Panc1 (cell line): ENCODE results near the gene CFAP74. TPM values are rescaled to one million over a fixed set of nuclear protein-coding genes. Genes with fewer than 3 reads are reported as not detected.

Source experiments
- ATAC-seq: fragments of 200-7000 bp; cut with Tn5 transposase; 2 replicates; pipeline ENCODE4 v1.9.1; 2020; ENCODE audit warnings: mild to moderate bottlenecking, moderate library complexity
- BruUV-seq: library from RNA; stranded (reverse); fragments of 400-500 nt; replicated peaks from 2 replicates; lab custom pipeline; 2021; lab: Mats Ljungman, UMichigan
- CTCF ChIA-PET: fragments of 300-600 bp; sonication (Branson Sonifier 250); formaldehyde crosslinking; loops from one replicate; lab custom pipeline; 2022; ENCODE audit warnings: antibody characterized with exemption; lab: Charles Lee
- POLR2A ChIA-PET: fragments of 300-600 bp; sonication (Branson Sonifier 250); formaldehyde crosslinking; loops from one replicate; lab custom pipeline; 2022; ENCODE audit warnings: antibody characterized with exemption; lab: Charles Lee
- DNase-seq: peaks from one replicate; pipeline ENCODE4 v3.0.0-alpha.2; 2010; ENCODE audit warnings: low read depth, low spot score
- H3K27ac ChIP-seq: 2 replicates; pipeline ENCODE4 v1.5.1; 2011; ENCODE audit warnings: mild to moderate bottlenecking, low read length, inconsistent platforms
- H3K27me3 ChIP-seq: fragments of 200-500 bp; sonication (Bioruptor generic); 2 replicates; pipeline ENCODE4 v1.6.0; 2014; ENCODE audit warnings: low read length, inconsistent platforms; ENCODE audit not compliant: control insufficient read depth, insufficient read depth
- H3K36me3 ChIP-seq: fragments of 200-500 bp; sonication (Bioruptor generic); 2 replicates; pipeline ENCODE4 v1.5.1; 2014; ENCODE audit warnings: inconsistent platforms, mild to moderate bottlenecking, low read length, moderate library complexity; ENCODE audit not compliant: control insufficient read depth, insufficient read depth
- H3K4me1 ChIP-seq: 2 replicates; pipeline ENCODE4 v1.5.1; 2011; ENCODE audit warnings: inconsistent platforms, mild to moderate bottlenecking, low read length, moderate library complexity; ENCODE audit not compliant: control insufficient read depth, insufficient read depth
- H3K4me3 ChIP-seq, 2 experiments: 2 replicates each; pipeline ENCODE4 v1.5.1; 2011 to 2012; ENCODE audit warnings: low read depth in 2 of 2, low read length in 2 of 2, mild to moderate bottlenecking in 2 of 2, inconsistent platforms in 1 of 2, moderate library complexity in 1 of 2
- H3K9me3 ChIP-seq: fragments of 200-500 bp; sonication (Bioruptor generic); 2 replicates; pipeline ENCODE4 v1.5.1; 2014; ENCODE audit warnings: low read depth, mild to moderate bottlenecking, inconsistent platforms, low read length, moderate library complexity; ENCODE audit not compliant: control insufficient read depth, insufficient read depth
- POLR2AphosphoS5 ChIP-seq: IDR thresholded peaks from 2 replicates; pipeline ENCODE4 v1.6.1; 2012; ENCODE audit warnings: mild to moderate bottlenecking, low read depth, low read length, moderate library complexity
- REST ChIP-seq, 2 experiments: IDR thresholded peaks; 2 replicates each; pipeline ENCODE4 v1.6.1; 2011 to 2012; ENCODE audit warnings: low read depth in 2 of 2, control low read depth in 1 of 2, low read length in 1 of 2, mild to moderate bottlenecking in 1 of 2, moderate library complexity in 1 of 2; ENCODE audit not compliant: insufficient read depth in 1 of 2
- SIN3A ChIP-seq: IDR thresholded peaks from 2 replicates; pipeline ENCODE4 v1.6.1; 2012; ENCODE audit warnings: low read depth, mild to moderate bottlenecking, low read length, moderate library complexity, borderline replicate concordance; ENCODE audit not compliant: insufficient read depth
- TCF7L2 ChIP-seq: IDR thresholded peaks from 2 replicates; pipeline ENCODE4 v1.6.1; 2011; ENCODE audit warnings: mild to moderate bottlenecking, low read depth, low read length, inconsistent platforms
- in situ Hi-C: cut with HindIII; loops from 2 replicates; pipeline ENCODE4 v1.10.0; 2016; ENCODE audit warnings: low sequenced_read_pairs, low pct_unique_long_range_greater_than_20kb
- intact Hi-C: fragments of 100-400 bp; cut with micrococcal nuclease; formaldehyde crosslinking; loops from one replicate; pipeline ENCODE4 v1.10.0; 2022; ENCODE audit not compliant: unreplicated experiment
- total RNA-seq: library from RNA; stranded (reverse); gene quantifications from one replicate; pipeline ENCODE4 v1.2.1, GENCODE V29; 2021; ENCODE audit not compliant: unreplicated experiment
- TF ChIP-seq, protein P1 (sequence below): fragments of 450-650 bp; IDR thresholded peaks from 2 replicates; pipeline ENCODE4 v1.5.1; 2017; ENCODE audit warnings: mild to moderate bottlenecking

The CFAP74 gene
- total RNA-seq, 1 experiment from 2014 or later = not detected

- BruUV-seq = no TSS peak
- no peak for ATAC-seq
- Histone ChIP-seq H3K27ac (no peak overlapping the region), H3K9me3 (no peaks in the 10 kb centered on the region), H3K36me3 (no peaks in the 10 kb centered on the region), H3K4me1 (no peaks in the 10 kb centered on the region), H3K4me3 (no peak overlapping the region), H3K27me3 (no peaks in the 10 kb centered on the region)
- TF ChIP-seq SIN3A (no peak), POLR2AphosphoS5 (no peak), TCF7L2 (no peak)
- POLR2A ChIA-PET = no interaction called here
- in situ Hi-C loops (no loop called here), intact Hi-C loops (no loop called here)
- CTCF ChIA-PET = interaction anchor here (0.6 kb wide), 1 partner anchor 99 kb away, joined by 3 read pairs; no protein-coding TSS in a partner anchor
- DNase-seq = no peak
These were observed 25.4 kb upstream of the CFAP74 start for GRCh38 chr1:2028870-2029560.

- CTCF ChIA-PET = no interaction called here
- no peaks in the 10 kb centered on the region for H3K4me1 ChIP-seq
- no peaks in the 10 kb centered on the region for H3K27me3 ChIP-seq
- H3K36me3 ChIP-seq = no peaks in the 10 kb centered on the region
- ATAC-seq (no peak), DNase-seq (no peak)
- POLR2A ChIA-PET = interaction anchor here (0.6 kb wide), 1 partner anchor 143 kb away, joined by 6 read pairs; no protein-coding TSS in a partner anchor
- intact Hi-C loops (no loop called here), in situ Hi-C loops (no loop called here)
- no TSS peak for BruUV-seq
- no peak overlapping the region for H3K27ac ChIP-seq
- no peak overlapping the region for H3K4me3 ChIP-seq
- TF ChIP-seq, protein P1, sequence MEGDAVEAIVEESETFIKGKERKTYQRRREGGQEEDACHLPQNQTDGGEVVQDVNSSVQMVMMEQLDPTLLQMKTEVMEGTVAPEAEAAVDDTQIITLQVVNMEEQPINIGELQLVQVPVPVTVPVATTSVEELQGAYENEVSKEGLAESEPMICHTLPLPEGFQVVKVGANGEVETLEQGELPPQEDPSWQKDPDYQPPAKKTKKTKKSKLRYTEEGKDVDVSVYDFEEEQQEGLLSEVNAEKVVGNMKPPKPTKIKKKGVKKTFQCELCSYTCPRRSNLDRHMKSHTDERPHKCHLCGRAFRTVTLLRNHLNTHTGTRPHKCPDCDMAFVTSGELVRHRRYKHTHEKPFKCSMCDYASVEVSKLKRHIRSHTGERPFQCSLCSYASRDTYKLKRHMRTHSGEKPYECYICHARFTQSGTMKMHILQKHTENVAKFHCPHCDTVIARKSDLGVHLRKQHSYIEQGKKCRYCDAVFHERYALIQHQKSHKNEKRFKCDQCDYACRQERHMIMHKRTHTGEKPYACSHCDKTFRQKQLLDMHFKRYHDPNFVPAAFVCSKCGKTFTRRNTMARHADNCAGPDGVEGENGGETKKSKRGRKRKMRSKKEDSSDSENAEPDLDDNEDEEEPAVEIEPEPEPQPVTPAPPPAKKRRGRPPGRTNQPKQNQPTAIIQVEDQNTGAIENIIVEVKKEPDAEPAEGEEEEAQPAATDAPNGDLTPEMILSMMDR = no peak
- no peak for TF ChIP-seq TCF7L2
- TF ChIP-seq REST (IDR thresholded peaks at IDR 0.05; ENCODE audit: insufficient read depth in 1 of 2, low read depth in 2 of 2, low read length in 1 of 2) = no peak
- TF ChIP-seq POLR2AphosphoS5 = no peak
- TF ChIP-seq SIN3A = no peak
- no peaks in the 10 kb centered on the region for H3K9me3 ChIP-seq
These were observed 24.5 kb upstream of the CFAP74 start for GRCh38 chr1:2027961-2028583.
